B cell (primary cell): ENCODE measurements around the gene KRTAP5-8. TPM values are rescaled to one million over a fixed set of nuclear protein-coding genes. Genes with fewer than 3 reads are reported as not detected.

ENCODE experiments used
- ATAC-seq: fragments of 200-7000 bp; cut with Tn5 transposase; one replicate; pipeline ENCODE4 v1.10.0; 2021; ENCODE audit warnings: low read depth, mild to moderate bottlenecking, moderate number of reproducible peaks, moderate library complexity
- CTCF ChIA-PET: fragments of 350-600 bp; sonication (Branson Sonifier 250); formaldehyde crosslinking; loops from one replicate; lab custom pipeline; 2021; ENCODE audit warnings: antibody characterized with exemption, inconsistent platforms; lab: Charles Lee
- POLR2A ChIA-PET: fragments of 350-600 bp; sonication (Branson Sonifier 250); formaldehyde crosslinking; loops from one replicate; lab custom pipeline; 2021; ENCODE audit warnings: antibody characterized with exemption; lab: Charles Lee
- DNase-seq: peaks from one replicate; pipeline ENCODE4 v3.0.0; 2013
- H2AFZ ChIP-seq: 2 replicates; pipeline ENCODE4 v1.6.1; 2012; ENCODE audit warnings: mild to moderate bottlenecking, low read depth, low read length; ENCODE audit not compliant: insufficient read depth, poor library complexity, severe bottlenecking
- H3K27ac ChIP-seq, 2 donors: 1 replicate in 1 of 2; 2 replicates in 1 of 2; pipeline ENCODE4 v1.5.1; 2012 to 2013; ENCODE audit warnings: low read length in 2 of 2, mild to moderate bottlenecking in 2 of 2, moderate library complexity in 1 of 2
- H3K27me3 ChIP-seq, 4 experiments: fragments of 200-600 bp in 1 of 4; sonication (generic) in 1 of 4; replicated peaks in 1 of 4; 1 replicate in 2 of 4; 2 replicates in 2 of 4; pipeline versions ENCODE4 v1.6.1 to v1.7.0; 2013 to 2016; ENCODE audit warnings: low read length in 3 of 4, mild to moderate bottlenecking in 2 of 4, mixed read lengths in 1 of 4, moderate library complexity in 1 of 4; ENCODE audit not compliant: insufficient read depth in 4 of 4, control insufficient read depth in 3 of 4; ENCODE audit errors: control extremely low read depth in 1 of 4
- H3K36me3 ChIP-seq, 2 experiments: replicated peaks in 1 of 2; 1 replicate in 1 of 2; 2 replicates in 1 of 2; pipeline versions ENCODE4 v1.6.1 to v1.7.1; 2013; ENCODE audit warnings: low read length in 1 of 2; ENCODE audit not compliant: insufficient read depth in 2 of 2, control insufficient read depth in 1 of 2; ENCODE audit errors: control extremely low read depth in 1 of 2, extremely low read depth in 1 of 2
- H3K4me1 ChIP-seq, 2 donors: fragments of 200-600 bp in 1 of 2; sonication (generic) in 1 of 2; 1 replicate in 1 of 2; 2 replicates in 1 of 2; pipeline versions ENCODE4 v1.5.1 to v1.6.1; 2013 to 2017; ENCODE audit warnings: low read length in 2 of 2; ENCODE audit not compliant: control insufficient read depth in 2 of 2, insufficient read depth in 2 of 2
- H3K4me2 ChIP-seq: replicated peaks from 2 replicates; pipeline ENCODE3; 2012; ENCODE audit warnings: mild to moderate bottlenecking, low read depth, low read length; ENCODE audit not compliant: poor library complexity, severe bottlenecking
- H3K4me3 ChIP-seq, 5 experiments: fragments of 200-600 bp in 1 of 5; sonication (generic) in 1 of 5; 1 replicate in 3 of 5; 2 replicates in 2 of 5; pipeline versions ENCODE4 v1.5.1 to v1.7.0; 2011 to 2016; ENCODE audit warnings: low read length in 4 of 5, mild to moderate bottlenecking in 4 of 5, low read depth in 2 of 5, control low read depth in 1 of 5, moderate library complexity in 1 of 5; ENCODE audit not compliant: insufficient read depth in 1 of 5; ENCODE audit errors: control extremely low read depth in 1 of 5, extremely low read depth in 1 of 5
- H3K79me2 ChIP-seq: fragments of 200-600 bp; sonication (generic); one replicate; pipeline ENCODE4 v1.6.0; 2016; ENCODE audit warnings: low read length; ENCODE audit not compliant: control insufficient read depth, insufficient read depth
- H3K9ac ChIP-seq: fragments of 200-600 bp; sonication (generic); 2 replicates; pipeline ENCODE4 v1.6.1; 2017; ENCODE audit warnings: mild to moderate bottlenecking, low read length, moderate library complexity
- H3K9me3 ChIP-seq, 3 donors: one replicate each; pipeline versions ENCODE4 v1.6.1 to v1.7.1; 2013; ENCODE audit warnings: low read length in 2 of 3; ENCODE audit not compliant: control insufficient read depth in 2 of 3, insufficient read depth in 1 of 3; ENCODE audit errors: control extremely low read depth in 1 of 3
- H4K20me1 ChIP-seq: 2 replicates; pipeline ENCODE4 v1.6.0; 2012; ENCODE audit warnings: mild to moderate bottlenecking, low read length; ENCODE audit not compliant: insufficient read depth, control insufficient read depth, poor library complexity, severe bottlenecking
- H3K27ac Mint-ChIP-seq: one replicate; pipeline ENCODE4 v1.8.0; 2021; ENCODE audit warnings: mixed read lengths
- H3K27me3 Mint-ChIP-seq: one replicate; pipeline ENCODE4 v1.8.0; 2021; ENCODE audit warnings: mixed read lengths
- H3K4me1 Mint-ChIP-seq: one replicate; pipeline ENCODE4 v1.8.0; 2021; ENCODE audit warnings: mixed read lengths
- H3K4me3 Mint-ChIP-seq: one replicate; pipeline ENCODE4 v1.8.0; 2021; ENCODE audit warnings: mixed read lengths
- H3K9me3 Mint-ChIP-seq: one replicate; pipeline ENCODE4 v1.8.0; 2022; ENCODE audit warnings: mixed read lengths; ENCODE audit not compliant: insufficient read depth
- CTCF ChIP-seq: fragments of 200-600 bp; IDR thresholded peaks from one replicate; pipeline ENCODE4 v1.8.0; 2022; ENCODE audit warnings: antibody characterized with exemption, mild to moderate bottlenecking
- EZH2 ChIP-seq: IDR thresholded peaks from 2 replicates; pipeline ENCODE4 v1.6.1; 2012; ENCODE audit warnings: borderline replicate concordance, low read depth, mild to moderate bottlenecking, moderate library complexity, low read length; ENCODE audit not compliant: insufficient read depth, poor library complexity, severe bottlenecking
- WGBS: methylation state at CpG from one replicate; pipeline ENCODE4 v1.1.5; 2013; ENCODE audit warnings: missing lambda C conversion rate; ENCODE audit not compliant: insufficient coverage; 5-methylcytosine and 5-hydroxymethylcytosine counted together
- intact Hi-C: fragments of 100-400 bp; cut with micrococcal nuclease; formaldehyde crosslinking; loops from one replicate; pipeline ENCODE4 v1.10.0; 2022
- polyA plus RNA-seq: library from polyadenylated mRNA; depleted of rRNA; stranded (reverse); fragments of >200 nt; gene quantifications from 2 replicates; pipeline ENCODE4 v1.2.3, GENCODE V29; 2012
- total RNA-seq, 2 donors: library from RNA; stranded (reverse); fragments of 120-200 nt in 1 of 2; gene quantifications; 1 replicate in 1 of 2; 2 replicates in 1 of 2; pipeline versions ENCODE4 v1.2.3 to v1.2.4, GENCODE V29; 2013 to 2022

Gene KRTAP5-8
- total and polyA plus RNA-seq, 2 donors (not counting 1 experiment from before 2014, with no cell fraction given), result 0.10 to 0.49 TPM

- no peak for TF ChIP-seq CTCF
- TF ChIP-seq EZH2, result no peak
- H3K9ac ChIP-seq, result no peak overlapping the region
- peaks cover 0 to 6% (median 0%) of the 10 kb centered on the region in 3 donors for H3K9me3 ChIP-seq
- ChIA-PET POLR2A (no interaction called here), CTCF (no interaction called here)
- Mint-ChIP-seq H3K4me1 (no peaks in the 10 kb centered on the region), H3K9me3 (peaks cover 6% of the 10 kb centered on the region), H3K4me3 (no peak overlapping the region), H3K27ac (no peak overlapping the region), H3K27me3 (no peaks in the 10 kb centered on the region)
- H4K20me1 ChIP-seq, result no peaks in the 10 kb centered on the region
- no peak overlapping the region for H2AFZ ChIP-seq
- WGBS, result 97% methylated on average over 9 of the region's 10 CpGs
- H3K79me2 ChIP-seq, result no peaks in the 10 kb centered on the region
- H3K4me2 ChIP-seq, result no peak overlapping the region
- no peaks in the 10 kb centered on the region for H3K27me3 ChIP-seq
- no peak overlapping the region for H3K4me3 ChIP-seq
- ATAC-seq (no peak), DNase-seq (no peak)
- H3K27ac ChIP-seq, result no peak overlapping the region
- intact Hi-C loops, result no loop called here
- H3K36me3 ChIP-seq, result no peaks in the 10 kb centered on the region
- no peaks in the 10 kb centered on the region for H3K4me1 ChIP-seq
These were observed 18.3 kb upstream of the KRTAP5-8 start for GRCh38 chr11:71519546-71519945.

- Histone ChIP-seq H3K4me2 (no peak overlapping the region), H3K4me3 (no peak overlapping the region), H3K4me1 (no peaks in the 10 kb centered on the region), H3K9me3 (peaks cover 0 to 4% (median 0%) of the 10 kb centered on the region in 3 donors), H3K27me3 (peaks cover 0 to 3% (median 0%) of the 10 kb centered on the region in 4 experiments), H2AFZ (no peak overlapping the region), H3K9ac (no peak overlapping the region), H3K36me3 (no peaks in the 10 kb centered on the region), H4K20me1 (no peaks in the 10 kb centered on the region), H3K79me2 (no peaks in the 10 kb centered on the region), H3K27ac (no peak overlapping the region)
- no peak for DNase-seq
- WGBS, result 60% methylated on average over 2 of the region's 3 CpGs
- intact Hi-C loops, result no loop called here
- ChIA-PET CTCF (interaction anchor here (0.8 kb wide), 1 partner anchor 18 kb away, joined by 3 read pairs; no protein-coding TSS in a partner anchor), POLR2A (no interaction called here)
- Mint-ChIP-seq H3K4me1 (no peaks in the 10 kb centered on the region), H3K9me3 (peaks cover 6% of the 10 kb centered on the region), H3K27me3 (peaks cover 11% of the 10 kb centered on the region), H3K4me3 (no peak overlapping the region), H3K27ac (no peak overlapping the region)
- no peak for TF ChIP-seq EZH2
- TF ChIP-seq CTCF, result no peak
- ATAC-seq, result no peak
These were observed 12.5 kb upstream of the KRTAP5-8 start for GRCh38 chr11:71525188-71525937.
